KMS-11 (cell line): ENCODE data around the gene COX14.

Source experiments
- H2AFZ ChIP-seq: fragments of 200-600 bp; sonication (generic); 2 replicates; pipeline ENCODE4 v1.6.1; 2016; ENCODE audit warnings: antibody characterized with exemption, mixed run types, low read depth
- H3K27ac ChIP-seq: fragments of 200-600 bp; sonication (generic); 2 replicates; pipeline ENCODE4 v1.6.1; 2016; ENCODE audit warnings: mild to moderate bottlenecking, mixed run types
- H3K27me3 ChIP-seq: fragments of 200-600 bp; sonication (generic); 2 replicates; pipeline ENCODE4 v1.6.1; 2017; ENCODE audit warnings: mild to moderate bottlenecking, low read depth, mixed run types, moderate library complexity; ENCODE audit not compliant: insufficient read depth
- H3K36me3 ChIP-seq: fragments of 200-600 bp; sonication (generic); 2 replicates; pipeline ENCODE4 v1.6.1; 2017; ENCODE audit warnings: mild to moderate bottlenecking, mixed run types; ENCODE audit not compliant: insufficient read depth
- H3K4me1 ChIP-seq: fragments of 200-600 bp; sonication (generic); 2 replicates; pipeline ENCODE4 v1.6.1; 2016; ENCODE audit warnings: mild to moderate bottlenecking, low read depth, mixed run types; ENCODE audit not compliant: poor library complexity, severe bottlenecking
- H3K4me2 ChIP-seq: fragments of 200-600 bp; sonication (generic); 2 replicates; pipeline ENCODE4 v1.7.0; 2016; ENCODE audit warnings: mild to moderate bottlenecking, mixed run types
- H3K4me3 ChIP-seq: fragments of 200-600 bp; sonication (generic); IDR thresholded peaks from 2 replicates; pipeline ENCODE4 v1.6.1; 2017; ENCODE audit warnings: low read depth, low read length, mixed read lengths; ENCODE audit not compliant: insufficient read depth
- H3K79me2 ChIP-seq: fragments of 200-600 bp; sonication (generic); 2 replicates; pipeline ENCODE4 v1.6.1; 2016; ENCODE audit warnings: low read depth, mixed run types; ENCODE audit not compliant: insufficient read depth
- H3K9ac ChIP-seq: fragments of 200-600 bp; sonication (generic); 2 replicates; pipeline ENCODE4 v1.6.1; 2016; ENCODE audit warnings: mild to moderate bottlenecking, mixed run types
- H4K20me1 ChIP-seq: fragments of 200-600 bp; sonication (generic); 2 replicates; pipeline ENCODE4 v1.6.1; 2016; ENCODE audit warnings: mild to moderate bottlenecking, mixed run types; ENCODE audit not compliant: insufficient read depth
- CTCF ChIP-seq: fragments of 200-600 bp; sonication (generic); conservative IDR thresholded peaks from 2 replicates; pipeline ENCODE4 v1.6.1; 2017; ENCODE audit warnings: low read depth, mild to moderate bottlenecking, antibody characterized with exemption, low read length, moderate library complexity, mixed read lengths

The COX14 gene

GRCh38 chr12:50073206-50073605 lies 38.8 kb upstream of the COX14 start:
- Histone ChIP-seq H3K9ac (no peak overlapping the region), H3K79me2 (no peaks in the 10 kb centered on the region), H2AFZ (no peak overlapping the region), H3K36me3 (no peaks in the 10 kb centered on the region), H3K27me3 (no peaks in the 10 kb centered on the region; the same call in 1 of the 2 replicates), H4K20me1 (no peaks in the 10 kb centered on the region), H3K4me2 (no peak overlapping the region), H3K4me1 (peaks cover 22% of the 10 kb centered on the region), H3K4me3 (no peak overlapping the region), H3K27ac (no peak overlapping the region)
- no peak for TF ChIP-seq CTCF

GRCh38 chr12:50073712-50074111 lies 38.3 kb upstream of the COX14 start:
- Histone ChIP-seq H3K27ac (no peak overlapping the region), H3K4me3 (no peak overlapping the region), H3K4me2 (no peak overlapping the region), H3K4me1 (peaks cover 22% of the 10 kb centered on the region), H4K20me1 (no peaks in the 10 kb centered on the region), H2AFZ (no peak overlapping the region), H3K9ac (no peak overlapping the region), H3K27me3 (no peaks in the 10 kb centered on the region; the same call in 1 of the 2 replicates), H3K36me3 (no peaks in the 10 kb centered on the region), H3K79me2 (no peaks in the 10 kb centered on the region)
- no peak for TF ChIP-seq CTCF

GRCh38 chr12:50074936-50075807 lies 36.9 kb upstream of the COX14 start:
- H3K27me3 ChIP-seq: no peaks in the 10 kb centered on the region; the same call in 1 of the 2 replicates
- TF ChIP-seq CTCF: peak; percentile 96
- 0 out of 2 replicates have a peak overlapping the region, but pooled peaks have one; percentile 38 for H2AFZ ChIP-seq
- no peak overlapping the region for H3K27ac ChIP-seq
- H3K4me2 ChIP-seq: no peak overlapping the region
- no peaks in the 10 kb centered on the region for H4K20me1 ChIP-seq
- H3K79me2 ChIP-seq: no peaks in the 10 kb centered on the region
- H3K4me1 ChIP-seq: peaks cover 18% of the 10 kb centered on the region
- H3K9ac ChIP-seq: no peak overlapping the region
- H3K36me3 ChIP-seq: no peaks in the 10 kb centered on the region
- H3K4me3 ChIP-seq: no peak overlapping the region

- no peak overlapping the region for H3K27ac ChIP-seq
- no peak overlapping the region for H3K4me3 ChIP-seq
- peaks cover 11% of the 10 kb centered on the region for H3K4me1 ChIP-seq
- no peaks in the 10 kb centered on the region for H3K36me3 ChIP-seq
- TF ChIP-seq CTCF: no peak
- H4K20me1 ChIP-seq: no peaks in the 10 kb centered on the region
- no peak overlapping the region for H3K9ac ChIP-seq
- H3K27me3 ChIP-seq: no peaks in the 10 kb centered on the region; the same call in 1 of the 2 replicates
- H2AFZ ChIP-seq: 0 out of 2 replicates have a peak overlapping the region, but pooled peaks have one; percentile 38
- H3K79me2 ChIP-seq: no peaks in the 10 kb centered on the region
- no peak overlapping the region for H3K4me2 ChIP-seq
Measured at GRCh38 chr12:50075808-50076170, 36.2 kb upstream of the COX14 start.
